HEK293T (cell line): ENCODE measurements around the gene MAGI2.

Source experiments
- ARNT ChIP-seq: fragments of 450-650 bp; IDR thresholded peaks from 2 replicates; pipeline ENCODE4 v1.6.1; 2017; ENCODE audit warnings: mild to moderate bottlenecking
- BHLHE40 ChIP-seq: fragments of 450-650 bp; IDR thresholded peaks from 2 replicates; pipeline ENCODE4 v1.6.1; 2016; ENCODE audit warnings: mild to moderate bottlenecking, moderate library complexity, borderline replicate concordance
- ELF4 ChIP-seq: fragments of 450-650 bp; IDR thresholded peaks from 2 replicates; pipeline ENCODE4 v1.6.1; 2017; ENCODE audit warnings: antibody characterized with exemption
- FOXK2 ChIP-seq: fragments of 450-650 bp; IDR thresholded peaks from 2 replicates; pipeline ENCODE4 v1.6.1; 2016; ENCODE audit warnings: mild to moderate bottlenecking
- FOXM1 ChIP-seq: fragments of 450-650 bp; IDR thresholded peaks from 2 replicates; pipeline ENCODE4 v1.6.1; 2017; ENCODE audit warnings: mild to moderate bottlenecking, borderline replicate concordance
- HDGF ChIP-seq: fragments of 450-650 bp; IDR thresholded peaks from 2 replicates; pipeline ENCODE4 v1.6.1; 2017; ENCODE audit warnings: antibody characterized with exemption, borderline replicate concordance
- L3MBTL2 ChIP-seq: fragments of 450-650 bp; conservative IDR thresholded peaks from 2 replicates; pipeline ENCODE4 v1.6.1; 2016; ENCODE audit warnings: mild to moderate bottlenecking
- LEF1 ChIP-seq: fragments of 450-650 bp; IDR thresholded peaks from 2 replicates; pipeline ENCODE4 v1.6.1; 2017; ENCODE audit warnings: mild to moderate bottlenecking, borderline replicate concordance
- NFRKB ChIP-seq: fragments of 450-650 bp; IDR thresholded peaks from 2 replicates; pipeline ENCODE4 v1.6.1; 2016; ENCODE audit warnings: mild to moderate bottlenecking, moderate library complexity
- SP1 ChIP-seq: fragments of 450-650 bp; IDR thresholded peaks from 2 replicates; pipeline ENCODE4 v1.6.1; 2017
- SUZ12 ChIP-seq: fragments of 450-650 bp; IDR thresholded peaks from 2 replicates; pipeline ENCODE4 v1.6.1; 2016; ENCODE audit warnings: mild to moderate bottlenecking
- TARDBP ChIP-seq: fragments of 450-650 bp; IDR thresholded peaks from 2 replicates; pipeline ENCODE4 v1.6.1; 2016
- ZNF384 ChIP-seq: fragments of 450-650 bp; IDR thresholded peaks from 2 replicates; pipeline ENCODE4 v1.6.1; 2016
- TF ChIP-seq, protein P1 (sequence below): fragments of 450-650 bp; IDR thresholded peaks from 2 replicates; pipeline ENCODE4 v1.6.1; 2016

DNA sequence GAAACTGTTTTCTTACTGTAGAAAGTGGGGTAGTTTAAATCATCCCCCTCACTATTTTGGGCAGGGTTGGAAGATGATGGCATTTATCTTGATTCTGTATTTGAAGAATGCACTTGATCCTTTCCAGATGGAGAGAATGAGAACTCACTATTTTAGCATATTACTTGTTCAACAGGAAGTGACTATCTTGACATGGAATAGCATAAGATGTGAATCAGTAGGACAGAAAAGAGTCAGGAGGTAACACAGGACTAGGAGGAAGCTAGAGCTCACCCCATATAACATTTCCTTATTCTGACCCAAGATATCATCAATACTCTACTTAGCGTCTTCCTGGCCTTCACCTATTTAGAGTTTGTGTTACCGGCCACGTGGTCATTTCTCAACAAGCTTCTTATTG lies 1254.7 kb downstream of the MAGI2 start:
- TF ChIP-seq BHLHE40 (no peak), SUZ12 (no peak), SP1 (no peak), NFRKB (no peak), FOXM1 (no peak), TARDBP (no peak), ARNT (no peak), L3MBTL2 (no peak), LEF1 (no peak), HDGF (no peak), ELF4 (no peak), FOXK2 (no peak), ZNF384 (no peak)
- TF ChIP-seq, protein P1, sequence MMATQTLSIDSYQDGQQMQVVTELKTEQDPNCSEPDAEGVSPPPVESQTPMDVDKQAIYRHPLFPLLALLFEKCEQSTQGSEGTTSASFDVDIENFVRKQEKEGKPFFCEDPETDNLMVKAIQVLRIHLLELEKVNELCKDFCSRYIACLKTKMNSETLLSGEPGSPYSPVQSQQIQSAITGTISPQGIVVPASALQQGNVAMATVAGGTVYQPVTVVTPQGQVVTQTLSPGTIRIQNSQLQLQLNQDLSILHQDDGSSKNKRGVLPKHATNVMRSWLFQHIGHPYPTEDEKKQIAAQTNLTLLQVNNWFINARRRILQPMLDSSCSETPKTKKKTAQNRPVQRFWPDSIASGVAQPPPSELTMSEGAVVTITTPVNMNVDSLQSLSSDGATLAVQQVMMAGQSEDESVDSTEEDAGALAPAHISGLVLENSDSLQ = no peak
